Activated CD4-positive, alpha-beta T cell treated with anti-CD3 and anti-CD28 coated beads for 24 hours (primary cell): ENCODE results near the gene NSF.
"Not testable (repeated sequence)": the region's sequence is repeated elsewhere in the genome, so short reads cannot be mapped to it uniquely, and the experiment has no call there.

Source experiments
- DNase-seq, 2 donors: peaks; one replicate each; pipeline ENCODE4 v3.0.0-alpha.2; 2020; ENCODE audit warnings: low read depth in 2 of 2

The NSF gene

GRCh38 chr17:46756081-46756735 lies 165.7 kb downstream of the NSF start:
- DNase-seq = no peak

- no peak for DNase-seq
Observed at GRCh38 chr17:46756861-46757260, 166.4 kb downstream of the NSF start.

- not testable (repeated sequence) for DNase-seq
Observed at GRCh38 chr17:46757588-46757987, 167.1 kb downstream of the NSF start.

- no peak for DNase-seq
Observed at GRCh38 chr17:46758614-46759013, 168.1 kb downstream of the NSF start.

GRCh38 chr17:46759141-46759540 lies 168.7 kb downstream of the NSF start:
- DNase-seq = no peak

- DNase-seq = no peak
Observed at GRCh38 chr17:46763416-46763815, 172.9 kb downstream of the NSF start.

GRCh38 chr17:46764000-46764708 lies 173.7 kb downstream of the NSF start:
- DNase-seq = no peak

- DNase-seq = no peak
Observed at GRCh38 chr17:46764709-46765401, 174.4 kb downstream of the NSF start.

GRCh38 chr17:46765453-46765852 lies 175.0 kb downstream of the NSF start:
- no peak for DNase-seq

- no peak for DNase-seq
Observed at GRCh38 chr17:46766493-46767491, 176.3 kb downstream of the NSF start.

- DNase-seq = no peak
Observed at GRCh38 chr17:46768540-46768870, 178.0 kb downstream of the NSF start.

- DNase-seq = not testable (repeated sequence)
Observed at GRCh38 chr17:46768896-46769295, 178.4 kb downstream of the NSF start.

- DNase-seq = no peak
Observed at GRCh38 chr17:46769531-46770438, 179.3 kb downstream of the NSF start.

- no peak for DNase-seq
Observed at GRCh38 chr17:46770439-46770817, 180.0 kb downstream of the NSF start.

GRCh38 chr17:46770818-46771560 lies 180.5 kb downstream of the NSF start:
- no peak for DNase-seq

- no peak for DNase-seq
Observed at GRCh38 chr17:46771561-46772474, 181.3 kb downstream of the NSF start.

- DNase-seq = no peak
Observed at GRCh38 chr17:46772475-46773220, 182.2 kb downstream of the NSF start.

GRCh38 chr17:46773221-46773605 lies 182.7 kb downstream of the NSF start:
- DNase-seq = no peak
